B cell (primary cell): ENCODE measurements around the gene OR52I1. TPM values are rescaled to one million over a fixed set of nuclear protein-coding genes. Genes with fewer than 3 reads are reported as not detected.

Experiments
- ATAC-seq: fragments of 200-7000 bp; cut with Tn5 transposase; one replicate; pipeline ENCODE4 v1.10.0; 2021; ENCODE audit warnings: low read depth, mild to moderate bottlenecking, moderate number of reproducible peaks, moderate library complexity
- CTCF ChIA-PET: fragments of 350-600 bp; sonication (Branson Sonifier 250); formaldehyde crosslinking; loops from one replicate; lab custom pipeline; 2021; ENCODE audit warnings: antibody characterized with exemption, inconsistent platforms; lab: Charles Lee
- POLR2A ChIA-PET: fragments of 350-600 bp; sonication (Branson Sonifier 250); formaldehyde crosslinking; loops from one replicate; lab custom pipeline; 2021; ENCODE audit warnings: antibody characterized with exemption; lab: Charles Lee
- DNase-seq: peaks from one replicate; pipeline ENCODE4 v3.0.0; 2013
- H2AFZ ChIP-seq: 2 replicates; pipeline ENCODE4 v1.6.1; 2012; ENCODE audit warnings: mild to moderate bottlenecking, low read depth, low read length; ENCODE audit not compliant: insufficient read depth, poor library complexity, severe bottlenecking
- H3K27ac ChIP-seq, 2 donors: 1 replicate in 1 of 2; 2 replicates in 1 of 2; pipeline ENCODE4 v1.5.1; 2012 to 2013; ENCODE audit warnings: low read length in 2 of 2, mild to moderate bottlenecking in 2 of 2, moderate library complexity in 1 of 2
- H3K27me3 ChIP-seq, 4 experiments: fragments of 200-600 bp in 1 of 4; sonication (generic) in 1 of 4; replicated peaks in 1 of 4; 1 replicate in 2 of 4; 2 replicates in 2 of 4; pipeline versions ENCODE4 v1.6.1 to v1.7.0; 2013 to 2016; ENCODE audit warnings: low read length in 3 of 4, mild to moderate bottlenecking in 2 of 4, mixed read lengths in 1 of 4, moderate library complexity in 1 of 4; ENCODE audit not compliant: insufficient read depth in 4 of 4, control insufficient read depth in 3 of 4; ENCODE audit errors: control extremely low read depth in 1 of 4
- H3K36me3 ChIP-seq, 2 experiments: replicated peaks in 1 of 2; 1 replicate in 1 of 2; 2 replicates in 1 of 2; pipeline versions ENCODE4 v1.6.1 to v1.7.1; 2013; ENCODE audit warnings: low read length in 1 of 2; ENCODE audit not compliant: insufficient read depth in 2 of 2, control insufficient read depth in 1 of 2; ENCODE audit errors: control extremely low read depth in 1 of 2, extremely low read depth in 1 of 2
- H3K4me1 ChIP-seq, 2 donors: fragments of 200-600 bp in 1 of 2; sonication (generic) in 1 of 2; 1 replicate in 1 of 2; 2 replicates in 1 of 2; pipeline versions ENCODE4 v1.5.1 to v1.6.1; 2013 to 2017; ENCODE audit warnings: low read length in 2 of 2; ENCODE audit not compliant: control insufficient read depth in 2 of 2, insufficient read depth in 2 of 2
- H3K4me2 ChIP-seq: replicated peaks from 2 replicates; pipeline ENCODE3; 2012; ENCODE audit warnings: mild to moderate bottlenecking, low read depth, low read length; ENCODE audit not compliant: poor library complexity, severe bottlenecking
- H3K4me3 ChIP-seq, 5 experiments: fragments of 200-600 bp in 1 of 5; sonication (generic) in 1 of 5; 1 replicate in 3 of 5; 2 replicates in 2 of 5; pipeline versions ENCODE4 v1.5.1 to v1.7.0; 2011 to 2016; ENCODE audit warnings: low read length in 4 of 5, mild to moderate bottlenecking in 4 of 5, low read depth in 2 of 5, control low read depth in 1 of 5, moderate library complexity in 1 of 5; ENCODE audit not compliant: insufficient read depth in 1 of 5; ENCODE audit errors: control extremely low read depth in 1 of 5, extremely low read depth in 1 of 5
- H3K79me2 ChIP-seq: fragments of 200-600 bp; sonication (generic); one replicate; pipeline ENCODE4 v1.6.0; 2016; ENCODE audit warnings: low read length; ENCODE audit not compliant: control insufficient read depth, insufficient read depth
- H3K9ac ChIP-seq: fragments of 200-600 bp; sonication (generic); 2 replicates; pipeline ENCODE4 v1.6.1; 2017; ENCODE audit warnings: mild to moderate bottlenecking, low read length, moderate library complexity
- H3K9me3 ChIP-seq, 3 donors: one replicate each; pipeline versions ENCODE4 v1.6.1 to v1.7.1; 2013; ENCODE audit warnings: low read length in 2 of 3; ENCODE audit not compliant: control insufficient read depth in 2 of 3, insufficient read depth in 1 of 3; ENCODE audit errors: control extremely low read depth in 1 of 3
- H4K20me1 ChIP-seq: 2 replicates; pipeline ENCODE4 v1.6.0; 2012; ENCODE audit warnings: mild to moderate bottlenecking, low read length; ENCODE audit not compliant: insufficient read depth, control insufficient read depth, poor library complexity, severe bottlenecking
- H3K27ac Mint-ChIP-seq: one replicate; pipeline ENCODE4 v1.8.0; 2021; ENCODE audit warnings: mixed read lengths
- H3K27me3 Mint-ChIP-seq: one replicate; pipeline ENCODE4 v1.8.0; 2021; ENCODE audit warnings: mixed read lengths
- H3K4me1 Mint-ChIP-seq: one replicate; pipeline ENCODE4 v1.8.0; 2021; ENCODE audit warnings: mixed read lengths
- H3K4me3 Mint-ChIP-seq: one replicate; pipeline ENCODE4 v1.8.0; 2021; ENCODE audit warnings: mixed read lengths
- H3K9me3 Mint-ChIP-seq: one replicate; pipeline ENCODE4 v1.8.0; 2022; ENCODE audit warnings: mixed read lengths; ENCODE audit not compliant: insufficient read depth
- EZH2 ChIP-seq: IDR thresholded peaks from 2 replicates; pipeline ENCODE4 v1.6.1; 2012; ENCODE audit warnings: borderline replicate concordance, low read depth, mild to moderate bottlenecking, moderate library complexity, low read length; ENCODE audit not compliant: insufficient read depth, poor library complexity, severe bottlenecking
- WGBS: methylation state at CpG from one replicate; pipeline ENCODE4 v1.1.5; 2013; ENCODE audit warnings: missing lambda C conversion rate; ENCODE audit not compliant: insufficient coverage; 5-methylcytosine and 5-hydroxymethylcytosine counted together
- intact Hi-C: fragments of 100-400 bp; cut with micrococcal nuclease; formaldehyde crosslinking; loops from one replicate; pipeline ENCODE4 v1.10.0; 2022
- polyA plus RNA-seq: library from polyadenylated mRNA; depleted of rRNA; stranded (reverse); fragments of >200 nt; gene quantifications from 2 replicates; pipeline ENCODE4 v1.2.3, GENCODE V29; 2012
- total RNA-seq, 2 donors: library from RNA; stranded (reverse); fragments of 120-200 nt in 1 of 2; gene quantifications; 1 replicate in 1 of 2; 2 replicates in 1 of 2; pipeline versions ENCODE4 v1.2.3 to v1.2.4, GENCODE V29; 2013 to 2022
- TF ChIP-seq, protein P1 (sequence below): fragments of 200-600 bp; IDR thresholded peaks from one replicate; pipeline ENCODE4 v1.8.0; 2022; ENCODE audit warnings: antibody characterized with exemption, mild to moderate bottlenecking

The OR52I1 gene
- total and polyA plus RNA-seq, 2 donors (not counting 1 experiment from before 2014, with no cell fraction given): not detected

DNA sequence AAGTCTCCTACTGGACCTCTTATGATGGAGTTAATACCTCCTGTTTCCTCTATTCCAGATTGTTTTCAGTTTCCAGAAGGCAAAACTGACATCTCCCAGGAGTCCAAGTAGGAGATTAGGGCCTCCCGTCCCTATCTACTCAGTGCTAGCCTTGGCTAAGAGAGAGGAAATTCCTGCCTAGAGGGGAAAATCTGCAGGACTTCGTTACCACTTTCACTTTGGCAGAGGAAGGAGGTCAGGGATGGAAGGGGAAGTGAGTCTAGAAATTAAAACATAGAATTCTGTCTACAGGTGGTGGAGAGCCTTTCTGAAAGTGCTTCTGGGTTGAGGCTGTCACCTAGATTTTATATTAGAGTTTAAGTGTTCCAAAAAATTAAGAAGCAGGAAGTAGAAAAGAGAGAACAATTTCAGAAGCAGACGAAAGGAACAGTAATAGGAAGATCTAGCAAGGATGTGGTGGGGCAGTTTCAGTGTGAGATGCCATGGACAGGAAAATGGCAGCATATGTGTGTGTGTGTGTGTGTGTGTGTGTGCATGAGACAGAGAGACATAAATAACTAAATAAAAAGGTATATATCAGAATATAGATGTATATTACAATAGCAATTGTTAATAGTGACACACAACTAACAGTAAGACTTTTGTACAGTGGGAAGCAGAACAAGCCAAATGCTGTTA, 16.6 kb downstream of the OR52I1 start:
- Histone ChIP-seq H2AFZ (peak overlapping the region; percentile 100), H3K79me2 (peaks cover 5% of the 10 kb centered on the region), H3K4me2 (peak overlapping the region; percentile 74), H3K27ac (peak overlapping the region; percentile 4 to 39), H3K4me1 (peaks cover 21 to 29% of the 10 kb centered on the region in 2 donors), H3K9me3 (no peaks in the 10 kb centered on the region), H3K36me3 (no peaks in the 10 kb centered on the region), H3K9ac (peak overlapping the region; percentile 49), H3K4me3 (peak overlapping the region in 3 of 5 experiments; percentile 21 to 59 (median 37)), H4K20me1 (no peaks in the 10 kb centered on the region), H3K27me3 (peaks cover 0 to 12% (median 2%) of the 10 kb centered on the region in 4 experiments)
- Mint-ChIP-seq H3K4me1 (peaks cover 45% of the 10 kb centered on the region), H3K9me3 (peaks cover 3% of the 10 kb centered on the region), H3K27me3 (peaks cover 4% of the 10 kb centered on the region), H3K27ac (peak overlapping the region; percentile 92), H3K4me3 (peak overlapping the region; percentile 58)
- DNase-seq: peak; percentile 39
- intact Hi-C loops: no loop called here
- POLR2A ChIA-PET: no interaction called here
- WGBS: 10% methylated on average over 2 of the region's 3 CpGs
- TF ChIP-seq, protein P1, sequence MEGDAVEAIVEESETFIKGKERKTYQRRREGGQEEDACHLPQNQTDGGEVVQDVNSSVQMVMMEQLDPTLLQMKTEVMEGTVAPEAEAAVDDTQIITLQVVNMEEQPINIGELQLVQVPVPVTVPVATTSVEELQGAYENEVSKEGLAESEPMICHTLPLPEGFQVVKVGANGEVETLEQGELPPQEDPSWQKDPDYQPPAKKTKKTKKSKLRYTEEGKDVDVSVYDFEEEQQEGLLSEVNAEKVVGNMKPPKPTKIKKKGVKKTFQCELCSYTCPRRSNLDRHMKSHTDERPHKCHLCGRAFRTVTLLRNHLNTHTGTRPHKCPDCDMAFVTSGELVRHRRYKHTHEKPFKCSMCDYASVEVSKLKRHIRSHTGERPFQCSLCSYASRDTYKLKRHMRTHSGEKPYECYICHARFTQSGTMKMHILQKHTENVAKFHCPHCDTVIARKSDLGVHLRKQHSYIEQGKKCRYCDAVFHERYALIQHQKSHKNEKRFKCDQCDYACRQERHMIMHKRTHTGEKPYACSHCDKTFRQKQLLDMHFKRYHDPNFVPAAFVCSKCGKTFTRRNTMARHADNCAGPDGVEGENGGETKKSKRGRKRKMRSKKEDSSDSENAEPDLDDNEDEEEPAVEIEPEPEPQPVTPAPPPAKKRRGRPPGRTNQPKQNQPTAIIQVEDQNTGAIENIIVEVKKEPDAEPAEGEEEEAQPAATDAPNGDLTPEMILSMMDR: no peak
- TF ChIP-seq EZH2: no peak
- CTCF ChIA-PET: interaction anchor here (0.6 kb wide), 1 partner anchor 26 kb away, joined by 3 read pairs; no protein-coding TSS in a partner anchor
- no peak for ATAC-seq

DNA sequence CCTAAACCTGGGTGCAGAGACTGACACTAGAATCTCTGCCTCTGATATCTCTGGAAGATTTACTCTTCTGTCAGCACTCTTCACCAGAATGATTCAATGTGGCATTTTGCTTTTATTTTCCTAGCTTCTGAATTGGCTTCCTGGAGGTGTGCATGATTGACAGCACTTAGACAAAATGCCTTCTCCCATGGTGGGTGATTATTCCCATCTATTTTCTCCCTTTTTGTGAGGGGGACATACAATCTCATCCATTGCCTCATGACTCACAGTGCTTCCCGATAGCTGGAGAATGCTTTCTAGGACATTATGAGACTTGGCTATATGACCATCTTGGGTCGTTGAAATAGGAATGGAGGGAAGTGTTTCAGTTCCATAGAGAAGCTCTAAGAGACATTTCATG, 18.1 kb downstream of the OR52I1 start:
- WGBS: no CpG with 5 or more reads among the region's 2 CpGs
- TF ChIP-seq, protein P1: no peak
- no peak for TF ChIP-seq EZH2
- Histone ChIP-seq H3K27ac (no peak overlapping the region), H3K27me3 (peaks cover 0 to 12% (median 2%) of the 10 kb centered on the region in 4 experiments), H3K36me3 (no peaks in the 10 kb centered on the region), H2AFZ (no peak overlapping the region), H3K4me3 (no peak overlapping the region), H3K9me3 (no peaks in the 10 kb centered on the region), H3K79me2 (peaks cover 5% of the 10 kb centered on the region), H3K4me2 (no peak overlapping the region), H4K20me1 (no peaks in the 10 kb centered on the region), H3K4me1 (peaks cover 19 to 21% of the 10 kb centered on the region in 2 donors), H3K9ac (no peak overlapping the region)
- peaks cover 10% of the 10 kb centered on the region for H3K27me3 Mint-ChIP-seq
- ATAC-seq (no peak), DNase-seq (no peak)
- POLR2A ChIA-PET: no interaction called here
- no peak overlapping the region for H3K27ac Mint-ChIP-seq
- H3K4me1 Mint-ChIP-seq: peaks cover 34% of the 10 kb centered on the region
- peaks cover 3% of the 10 kb centered on the region for H3K9me3 Mint-ChIP-seq
- no peak overlapping the region for H3K4me3 Mint-ChIP-seq
- CTCF ChIA-PET: no interaction called here
- intact Hi-C loops: no loop called here
